Left renal cortex interstitium (tissue), 4 donors: Measurements from ENCODE around the gene MAST3. TPM values are rescaled to one million over a fixed set of nuclear protein-coding genes. Genes with fewer than 3 reads are reported as not detected.
"Not testable (repeated sequence)": the region's sequence is repeated elsewhere in the genome, so short reads cannot be mapped to it uniquely, and the experiment has no call there.

Source experiments
- DNase-seq, 4 donors: peaks; one replicate each; pipeline ENCODE4 v3.0.0-alpha.2; 2013; ENCODE audit warnings: low read depth in 4 of 4, low spot score in 2 of 4, missing footprints in 1 of 4
- polyA plus RNA-seq, 4 donors: library from polyadenylated mRNA; unstranded; fragments of 120-200 nt; gene quantifications; one replicate each; pipeline ENCODE4 v1.2.1, GENCODE V29; 2013; ENCODE audit not compliant: insufficient read length in 4 of 4

The MAST3 gene
- polyA plus RNA-seq, 4 donors = 3.5 to 9.6 (median 6.3) TPM

DNA sequence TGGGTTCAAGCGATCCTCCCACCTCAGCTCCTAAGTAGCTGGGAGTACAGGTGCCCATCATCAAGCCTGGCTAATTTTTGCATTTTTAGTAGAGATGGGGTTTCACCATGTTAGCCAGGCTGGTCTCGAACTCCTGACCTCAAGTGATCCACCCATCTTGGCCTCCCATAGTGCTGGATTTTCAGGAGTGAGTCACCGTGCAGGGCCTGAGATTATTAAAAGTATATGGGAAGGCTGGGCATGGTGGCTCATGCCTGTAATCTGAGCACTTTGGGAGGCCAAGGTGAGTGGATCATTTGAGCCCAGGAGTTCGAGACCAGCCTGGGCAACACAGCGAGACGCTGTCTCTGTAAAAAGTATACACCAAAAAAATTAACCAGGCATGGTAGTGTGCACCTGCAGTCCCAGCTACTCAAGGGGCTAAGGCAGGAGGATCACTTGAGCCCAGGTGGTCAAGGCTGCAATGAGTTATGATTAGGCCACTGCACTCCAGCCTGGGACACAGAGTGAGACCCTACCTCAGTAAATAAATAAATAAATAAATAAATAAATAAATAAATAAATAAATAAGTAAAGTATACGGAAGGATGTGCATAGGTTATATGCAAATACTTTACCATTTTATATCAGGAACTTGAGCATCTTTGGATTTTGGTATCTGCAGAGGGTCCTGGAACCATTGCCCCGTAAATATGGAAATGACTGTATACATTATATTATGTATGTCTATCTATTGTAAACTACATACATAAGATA lies 11.7 kb upstream of the MAST3 start:
- DNase-seq = no peak

GRCh38 chr19:18086590-18087138 lies 10.9 kb upstream of the MAST3 start, which contains the start of gene IL12RB1:
Gene IL12RB1, minus strand, starts transcription at chr19:18086934. Its CDS starts 111 bp downstream, at chr19:18086823.
- DNase-seq = no peak

GRCh38 chr19:18089096-18089541 lies 8.5 kb upstream of the MAST3 start:
- DNase-seq = not testable (repeated sequence)

DNA sequence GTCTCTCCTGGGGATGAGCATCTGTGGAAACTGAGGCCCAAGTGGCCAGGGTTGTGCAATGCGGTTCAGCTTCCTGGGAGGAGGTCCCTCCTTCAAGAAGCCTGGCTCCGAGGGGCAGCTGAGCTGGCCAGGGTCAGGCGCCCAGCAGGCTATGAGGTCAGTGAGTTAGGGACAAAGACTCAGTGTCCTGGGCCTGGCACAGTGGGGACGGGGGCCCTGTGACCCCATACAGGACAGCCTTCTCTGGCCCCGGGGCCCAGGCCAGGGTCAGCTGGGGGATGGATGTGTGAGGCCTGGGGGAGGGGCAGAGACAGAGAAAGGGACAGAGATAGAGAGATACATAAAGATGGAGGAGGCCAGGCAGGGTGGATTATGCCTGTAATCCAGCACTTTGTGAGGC lies 7.9 kb upstream of the MAST3 start:
- no peak for DNase-seq

- no peak for DNase-seq
Observed at GRCh38 chr19:18090545-18091216, 6.9 kb upstream of the MAST3 start.

- no peak for DNase-seq
Observed at GRCh38 chr19:18091217-18091608, 6.4 kb upstream of the MAST3 start.

DNA sequence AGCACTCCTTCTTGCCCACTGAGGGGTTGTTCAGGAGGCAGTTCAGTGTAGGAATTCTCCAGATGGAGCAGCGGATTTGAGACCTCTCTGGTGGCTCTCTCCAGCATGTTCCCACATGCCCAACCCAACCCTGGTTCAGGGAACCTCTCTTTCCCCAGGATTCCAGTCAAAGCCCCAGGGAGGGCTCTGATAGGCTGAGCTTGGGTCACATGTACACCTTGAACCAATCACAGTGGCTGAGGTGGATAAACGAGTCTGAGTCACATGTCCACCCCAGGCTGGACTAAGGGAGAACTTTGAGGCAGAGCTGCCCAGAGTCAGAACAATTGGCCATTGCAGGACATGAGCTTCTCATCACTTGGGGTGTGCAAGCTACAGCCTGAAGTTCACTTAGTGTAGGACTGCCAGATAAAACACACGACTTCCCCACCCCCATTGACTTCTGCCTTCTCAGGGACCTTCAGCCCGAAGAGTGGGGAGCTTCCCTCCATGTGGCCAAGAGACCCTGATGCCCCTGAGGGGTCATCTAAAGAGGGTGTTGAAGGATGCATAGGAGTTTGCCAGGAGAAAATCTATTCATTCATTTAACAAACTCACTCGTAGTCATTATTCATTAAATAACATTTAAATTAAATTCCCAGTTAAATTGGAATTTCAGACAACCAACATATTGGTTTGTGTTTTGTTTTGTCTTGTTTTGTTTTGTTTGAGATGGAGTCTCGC lies 4.0 kb upstream of the MAST3 start:
- DNase-seq = no peak

GRCh38 chr19:18096258-18096657 lies 1.3 kb upstream of the MAST3 start:
- DNase-seq = no peak

DNA sequence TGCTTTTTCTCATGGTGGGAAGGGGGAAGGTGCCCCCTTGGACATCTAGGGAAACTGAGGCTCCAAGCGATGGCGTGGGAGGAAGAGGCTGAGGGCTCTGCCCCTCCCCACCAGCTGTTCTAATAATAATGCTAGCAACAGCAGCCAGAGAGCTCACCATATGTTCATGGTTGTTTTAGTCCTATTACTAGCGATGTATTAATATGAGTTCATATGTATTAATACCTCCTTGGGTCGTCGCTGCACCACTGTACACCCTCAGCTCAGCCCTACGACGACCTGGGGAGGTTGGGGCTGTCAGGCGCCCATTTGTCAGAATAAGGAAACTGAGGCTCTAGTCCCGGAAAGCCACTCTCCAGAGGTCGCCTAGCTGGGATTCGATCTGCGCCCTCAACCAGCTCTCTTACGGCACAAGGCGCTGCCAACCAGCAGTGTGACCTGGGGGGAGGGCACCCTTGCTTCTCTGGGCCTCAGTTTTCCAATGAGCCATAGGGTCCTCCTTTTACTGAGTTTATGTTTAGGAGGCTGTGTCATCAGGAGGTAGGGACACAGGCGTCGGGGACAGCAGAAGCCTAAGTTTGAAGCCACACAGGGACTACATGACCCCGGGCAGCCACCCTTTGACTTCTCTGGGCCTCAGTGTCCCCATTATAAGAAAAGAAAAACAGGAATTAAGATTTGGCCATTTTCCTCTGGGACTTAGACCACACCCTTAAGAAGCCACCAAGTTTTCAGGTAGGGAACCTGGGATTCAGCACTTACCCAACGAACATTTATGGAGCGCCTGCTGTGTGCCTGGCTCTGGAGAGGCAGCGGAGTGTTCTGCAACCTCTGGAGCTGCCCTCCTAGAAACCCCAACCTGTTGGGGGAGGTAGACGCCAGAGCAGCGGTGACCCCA lies 664 bp downstream of the MAST3 start:
- DNase-seq = no peak

DNA sequence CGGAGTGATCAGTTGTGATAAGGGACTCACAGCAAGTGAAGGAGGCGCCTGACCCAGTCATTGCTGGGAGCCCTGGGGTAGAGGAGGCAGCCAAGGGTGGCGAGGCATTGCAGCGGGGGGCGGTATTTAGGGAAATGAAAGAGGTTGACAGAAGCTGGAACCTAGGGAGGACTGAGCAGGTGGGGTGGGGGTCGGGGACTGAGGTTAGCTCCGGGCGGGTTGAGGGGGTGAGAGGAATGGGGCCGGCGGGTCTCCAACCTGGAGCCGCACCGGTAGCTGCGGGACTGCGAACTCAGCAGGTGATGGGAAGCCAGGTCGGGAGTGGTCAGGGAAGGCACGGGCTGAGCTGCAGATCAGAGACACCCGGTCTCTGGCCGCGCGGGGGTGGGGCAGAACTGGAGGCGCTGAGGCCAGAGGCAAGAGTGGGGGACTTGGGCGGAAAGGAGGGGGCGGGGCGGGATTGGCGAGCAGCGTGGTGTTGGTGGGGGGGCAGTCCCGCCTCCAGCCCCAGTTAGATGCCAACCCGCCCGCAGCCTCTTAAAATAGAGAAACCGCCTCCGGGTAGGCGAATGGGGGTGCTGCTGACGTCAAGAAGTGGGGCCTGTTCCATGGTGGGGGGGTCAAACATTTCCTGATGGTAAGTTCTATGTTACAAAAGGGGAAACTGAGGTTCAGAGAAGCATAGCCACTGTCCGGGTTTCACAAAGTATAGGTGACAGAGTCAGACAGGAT lies 1.5 kb downstream of the MAST3 start:
- DNase-seq = no peak

DNA sequence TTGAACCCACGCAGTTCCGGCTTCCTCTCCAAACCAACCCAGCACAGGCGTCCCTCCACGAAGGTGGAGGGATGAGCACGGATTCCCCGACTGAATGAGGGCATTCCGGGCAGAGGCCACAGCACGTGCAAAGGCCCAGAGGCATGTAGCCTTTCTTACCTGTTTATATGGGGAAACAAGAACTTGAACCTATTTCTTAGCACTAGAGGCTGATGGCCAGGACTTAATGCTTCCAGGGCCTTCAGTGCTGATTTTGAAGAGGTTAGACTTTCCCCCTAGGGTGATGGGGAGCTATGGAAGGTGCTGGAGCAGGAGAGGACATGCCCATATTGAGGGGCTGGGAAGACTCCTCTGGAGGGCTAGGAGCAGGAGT lies 2.0 kb downstream of the MAST3 start:
- no peak for DNase-seq

DNA sequence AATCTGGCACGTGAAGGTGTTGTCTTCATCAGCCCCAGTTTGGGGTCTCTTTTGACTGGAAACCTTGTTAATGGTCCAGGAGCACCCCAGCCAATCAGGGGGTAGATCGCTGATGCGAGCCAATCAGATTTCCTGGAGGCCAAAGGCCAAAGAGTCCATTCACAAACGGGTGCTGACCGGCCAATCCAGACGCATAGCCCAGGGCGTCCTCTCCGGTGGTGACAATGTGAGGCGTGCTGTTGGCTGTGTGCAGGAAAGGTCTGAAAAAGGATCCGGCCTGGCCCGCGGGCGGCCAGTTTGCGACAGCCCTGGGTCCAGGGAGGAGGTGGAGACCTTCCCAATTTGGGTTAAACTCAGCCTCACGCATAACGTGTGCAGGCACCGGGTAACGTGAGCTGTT lies 3.1 kb downstream of the MAST3 start:
- DNase-seq = no peak

GRCh38 chr19:18101268-18101667 lies 3.7 kb downstream of the MAST3 start:
- DNase-seq = no peak

GRCh38 chr19:18102916-18103542 lies 5.5 kb downstream of the MAST3 start:
- no peak for DNase-seq

- no peak for DNase-seq
Observed at GRCh38 chr19:18104793-18105131, 7.2 kb downstream of the MAST3 start.

DNA sequence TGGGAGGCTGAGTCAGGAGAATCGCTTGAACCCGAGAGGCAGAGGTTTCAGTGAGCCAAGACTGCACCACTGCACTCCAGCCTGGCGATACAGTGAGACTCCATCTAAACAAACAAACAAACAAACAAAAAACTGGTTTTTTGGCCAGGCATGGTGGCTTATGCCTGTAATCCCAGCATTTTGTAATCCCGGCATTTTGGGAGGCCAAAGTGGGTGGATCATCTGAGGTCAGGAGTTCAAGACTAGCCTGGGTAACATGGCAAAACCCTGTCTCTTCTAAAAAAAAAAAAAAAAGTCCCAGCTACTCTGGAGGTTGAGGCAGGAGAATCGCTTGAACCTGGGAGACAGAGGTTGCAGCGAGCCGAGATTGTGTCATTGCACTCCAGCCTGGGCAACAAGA lies 7.7 kb downstream of the MAST3 start:
- DNase-seq = not testable (repeated sequence)

GRCh38 chr19:18107235-18107634 lies 9.7 kb downstream of the MAST3 start:
- no peak for DNase-seq

DNA sequence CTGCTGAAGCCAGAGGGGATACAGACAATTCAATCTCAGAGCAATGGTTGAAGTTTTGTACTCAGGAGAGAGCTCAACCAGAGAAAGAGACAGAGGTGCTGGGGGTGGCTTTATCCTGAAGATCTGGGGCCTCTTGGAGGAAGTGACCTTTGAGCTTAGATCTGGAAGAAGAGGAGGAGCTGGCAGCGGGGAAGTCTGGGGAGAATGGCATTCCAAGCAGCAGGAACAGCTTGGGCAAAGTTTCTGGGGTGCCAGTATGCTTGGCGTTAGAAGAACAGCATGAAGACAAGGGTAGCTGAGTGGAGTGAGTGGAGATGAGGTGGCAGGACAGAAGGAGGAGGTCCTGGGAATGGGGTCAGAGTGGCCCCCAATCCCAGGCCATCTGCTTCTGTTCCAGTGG lies 11.3 kb downstream of the MAST3 start:
- DNase-seq = no peak

DNA sequence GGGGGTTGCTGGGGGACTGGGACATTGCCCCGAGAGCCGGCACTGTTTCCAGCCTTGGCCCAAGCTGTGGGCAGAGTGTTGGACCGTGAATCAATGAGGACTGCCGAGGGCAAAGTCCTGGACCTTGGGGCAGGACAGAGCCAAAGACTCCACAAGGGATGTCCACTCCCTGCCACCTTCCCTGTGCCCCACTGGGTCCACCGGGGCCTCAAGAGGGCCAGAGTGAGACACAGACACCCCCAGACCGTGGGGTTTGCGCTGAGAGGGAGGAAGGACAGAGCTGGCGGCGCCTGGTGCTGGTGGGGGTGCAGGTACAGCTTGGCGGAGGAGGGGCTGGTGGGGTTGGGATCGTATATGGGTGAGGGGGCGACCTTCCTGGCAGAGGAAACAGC lies 11.8 kb downstream of the MAST3 start:
- no peak for DNase-seq
